HG02943 (cell line): Measurements from ENCODE around the gene PHLDB2.

Source experiments
- ATAC-seq: cut with Tn5 transposase; IDR thresholded peaks from one replicate; pipeline ENCODE4 v1.9.1; 2021; ENCODE audit warnings: mild to moderate bottlenecking, low read depth, moderate library complexity; ENCODE audit not compliant: unreplicated experiment

The PHLDB2 gene

DNA sequence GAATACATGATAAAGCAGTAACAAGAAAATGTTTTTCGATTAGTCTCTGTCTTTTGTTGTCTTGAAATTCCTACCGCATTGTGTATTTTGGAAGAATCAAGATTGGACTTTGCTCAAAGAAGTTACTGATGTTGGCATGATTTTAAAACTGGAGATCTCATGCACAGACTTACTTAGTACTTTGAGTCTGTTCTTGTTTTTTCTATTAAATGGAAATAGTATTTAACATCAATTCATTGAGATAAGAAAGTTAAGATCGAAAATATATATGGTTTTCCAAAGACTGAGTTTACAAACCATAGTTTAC, 122.3 kb downstream of the PHLDB2 start:
- ATAC-seq = no peak

- no peak for ATAC-seq
Measured at GRCh38 chr3:111984636-111985298, 125.7 kb downstream of the PHLDB2 start.

- ATAC-seq = no peak
Measured at GRCh38 chr3:111986800-111987199, 127.7 kb downstream of the PHLDB2 start.

- peak; percentile 84 for ATAC-seq
Measured at GRCh38 chr3:111989061-111989678, 130.1 kb downstream of the PHLDB2 start.

GRCh38 chr3:111993038-111993437, 134.0 kb downstream of the PHLDB2 start:
- ATAC-seq = no peak

DNA sequence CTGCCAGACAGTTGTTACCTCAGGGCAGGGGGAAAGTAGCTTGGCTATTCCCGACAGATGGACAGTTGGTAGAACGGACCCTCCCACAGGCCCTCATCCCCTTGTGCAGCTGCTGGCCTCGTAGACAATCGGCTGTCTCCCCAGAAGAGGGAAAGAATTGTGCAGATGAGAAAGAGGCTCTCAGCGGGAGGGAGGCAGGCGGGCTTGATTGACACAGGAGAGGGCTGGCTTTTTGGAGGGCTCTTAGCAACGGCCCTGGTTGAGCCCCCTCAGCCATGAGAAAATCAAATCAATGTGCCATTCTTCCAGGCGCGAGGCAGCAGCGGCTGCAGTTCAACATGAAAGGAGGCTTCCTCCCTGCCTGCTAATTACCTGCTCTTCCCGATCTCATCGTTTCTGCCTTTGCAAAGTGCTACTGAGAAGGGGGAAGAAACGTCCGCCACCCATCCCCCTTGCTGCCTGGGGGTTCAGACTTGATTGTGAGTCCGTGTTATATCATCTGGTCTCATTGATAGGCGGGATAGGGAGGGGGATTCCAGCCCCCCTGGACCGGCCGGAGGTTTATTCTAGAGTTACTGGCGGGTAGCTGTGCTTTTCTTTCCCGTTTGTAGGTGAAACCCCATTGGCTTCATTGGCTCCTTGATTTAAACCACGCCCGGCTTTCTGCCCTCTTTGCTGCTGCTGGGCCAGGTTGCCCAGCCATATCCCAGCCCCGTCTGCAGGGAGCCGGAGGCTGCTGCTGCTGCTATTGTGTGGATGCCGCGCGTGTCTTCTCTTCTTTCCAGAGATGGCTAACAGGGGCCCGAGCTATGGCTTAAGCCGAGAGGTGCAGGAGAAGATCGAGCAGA, 139.8 kb downstream of the PHLDB2 start, which contains the start of gene TAGLN3:
Gene TAGLN3, plus strand, starts transcription at position 287 of the 848 bp plus-strand sequence. Its CDS starts 501 bp downstream, at position 788.
- ATAC-seq = no peak

DNA sequence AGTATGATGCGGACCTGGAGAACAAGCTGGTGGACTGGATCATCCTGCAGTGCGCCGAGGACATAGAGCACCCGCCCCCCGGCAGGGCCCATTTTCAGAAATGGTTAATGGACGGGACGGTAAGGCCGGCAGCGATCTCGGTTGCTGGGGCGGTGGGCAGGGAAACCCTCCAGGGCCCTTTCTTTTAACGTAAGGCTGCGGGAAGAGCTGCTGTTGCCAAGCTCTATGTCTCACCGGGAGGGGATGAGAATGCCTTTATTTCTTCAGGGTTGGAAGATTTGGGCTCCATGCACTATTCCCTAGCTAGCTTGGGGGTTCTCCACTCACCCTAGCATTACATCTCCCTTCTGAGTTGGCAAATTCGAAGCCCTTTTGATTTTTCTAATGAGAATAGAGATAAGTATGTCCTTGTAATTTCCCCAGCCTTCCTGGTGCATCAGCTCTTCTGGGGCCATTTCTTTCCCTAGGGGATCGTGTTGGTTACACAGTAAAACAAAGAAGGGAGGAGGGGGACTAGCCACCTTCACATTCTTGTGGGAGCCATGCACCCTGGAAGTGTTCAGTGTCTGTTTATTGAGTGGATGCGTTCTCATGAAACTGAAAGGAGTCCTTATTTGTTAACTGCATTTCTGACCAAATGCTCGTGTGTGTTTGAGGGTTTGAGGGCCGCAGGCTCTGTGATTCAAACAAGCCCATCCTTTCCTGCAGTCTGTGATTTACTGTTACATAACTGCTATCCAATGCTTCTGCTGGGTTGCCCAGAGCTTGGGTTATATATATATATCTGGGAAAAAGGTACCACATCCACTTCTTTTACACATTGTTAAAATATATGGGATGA, 140.6 kb downstream of the PHLDB2 start:
- no peak for ATAC-seq

- ATAC-seq = no peak
Measured at GRCh38 chr3:112000367-112000771, 141.3 kb downstream of the PHLDB2 start.

- no peak for ATAC-seq
Measured at GRCh38 chr3:112000966-112001365, 141.9 kb downstream of the PHLDB2 start.

DNA sequence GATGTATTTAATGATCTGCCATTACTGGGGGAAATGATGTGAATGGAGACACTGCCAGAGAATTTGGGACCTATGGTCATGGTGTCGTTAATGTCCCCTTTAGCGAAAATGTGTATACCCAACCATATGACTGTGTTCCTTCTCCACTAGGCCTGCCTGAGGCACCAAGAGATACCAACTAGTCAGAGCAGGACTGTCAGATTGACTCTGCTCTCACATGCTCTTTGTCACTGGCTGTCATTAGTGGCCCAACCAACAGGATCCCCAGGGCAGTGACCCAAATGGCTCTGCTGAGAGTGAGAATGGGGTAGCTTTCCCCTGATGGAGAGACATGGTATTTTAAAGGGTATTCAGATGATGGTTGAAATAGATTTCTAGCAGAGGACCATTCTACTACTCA, 142.5 kb downstream of the PHLDB2 start:
- no peak for ATAC-seq

GRCh38 chr3:112002096-112002971, 143.3 kb downstream of the PHLDB2 start:
- ATAC-seq = no peak

GRCh38 chr3:112003321-112004080, 144.4 kb downstream of the PHLDB2 start:
- no peak for ATAC-seq

DNA sequence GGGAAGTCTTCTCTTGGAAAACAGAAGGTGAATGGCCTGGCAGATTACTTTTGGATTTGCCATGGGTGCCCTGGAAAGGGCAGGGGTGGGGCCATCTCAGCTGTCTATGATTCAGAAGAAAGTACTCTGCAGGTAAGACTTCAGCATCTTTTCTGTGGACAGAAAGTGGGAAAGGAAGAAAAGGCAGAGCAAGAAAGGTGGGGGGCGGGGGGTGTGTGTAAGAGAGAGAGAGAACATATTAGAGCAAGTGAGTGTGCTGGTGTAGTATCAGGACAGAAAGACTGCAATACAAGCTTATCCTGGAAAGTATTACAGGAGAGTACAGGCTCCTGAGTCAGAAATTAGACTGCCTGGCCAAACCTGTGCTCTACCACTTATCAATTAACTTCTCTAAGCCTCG, 145.1 kb downstream of the PHLDB2 start:
- no peak for ATAC-seq

GRCh38 chr3:112004669-112005068, 145.6 kb downstream of the PHLDB2 start:
- ATAC-seq = no peak

- no peak for ATAC-seq
Measured at GRCh38 chr3:112005091-112005672, 146.1 kb downstream of the PHLDB2 start.

GRCh38 chr3:112007633-112008032, 148.6 kb downstream of the PHLDB2 start:
- ATAC-seq = no peak

DNA sequence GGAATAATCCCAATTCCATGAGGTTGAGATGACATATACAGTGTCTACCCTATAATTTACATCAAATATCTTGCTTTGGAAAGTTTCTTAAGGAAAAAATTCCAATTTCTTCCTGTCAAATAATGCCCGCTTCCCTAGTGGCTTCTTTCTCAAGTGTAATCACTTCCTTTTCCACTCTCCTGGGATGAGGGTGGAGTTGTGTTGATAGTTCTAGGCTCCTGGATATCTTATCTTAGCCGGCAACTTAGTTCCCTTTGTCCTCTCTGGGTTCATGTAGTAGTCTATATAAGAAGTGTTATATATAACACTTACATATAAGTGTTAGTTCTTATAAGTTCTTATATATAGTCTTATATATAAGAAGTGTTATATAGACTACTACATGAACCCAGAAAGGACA, 150.6 kb downstream of the PHLDB2 start:
- no peak for ATAC-seq

DNA sequence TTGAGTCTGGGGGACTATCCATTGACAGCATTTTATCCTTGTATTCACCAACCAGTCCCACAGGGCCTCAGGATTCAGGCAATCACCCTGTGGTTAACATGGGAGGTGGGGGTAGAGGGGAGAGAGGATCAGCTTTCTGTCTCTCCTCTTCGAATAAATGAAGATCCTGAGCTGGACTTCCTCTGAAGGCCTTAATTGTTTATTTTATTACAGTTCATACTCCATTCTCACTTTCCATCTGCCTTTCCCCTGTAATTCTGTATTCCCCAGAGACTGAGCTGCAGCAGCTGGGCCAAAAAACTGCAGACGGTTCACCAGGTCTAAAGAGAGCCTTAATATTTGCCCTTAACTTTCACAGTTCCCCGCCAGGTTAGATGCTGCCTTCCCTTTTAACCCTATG, 151.6 kb downstream of the PHLDB2 start:
- no peak for ATAC-seq
